ENCODE measurements around the gene EIF2S3.

DNA sequence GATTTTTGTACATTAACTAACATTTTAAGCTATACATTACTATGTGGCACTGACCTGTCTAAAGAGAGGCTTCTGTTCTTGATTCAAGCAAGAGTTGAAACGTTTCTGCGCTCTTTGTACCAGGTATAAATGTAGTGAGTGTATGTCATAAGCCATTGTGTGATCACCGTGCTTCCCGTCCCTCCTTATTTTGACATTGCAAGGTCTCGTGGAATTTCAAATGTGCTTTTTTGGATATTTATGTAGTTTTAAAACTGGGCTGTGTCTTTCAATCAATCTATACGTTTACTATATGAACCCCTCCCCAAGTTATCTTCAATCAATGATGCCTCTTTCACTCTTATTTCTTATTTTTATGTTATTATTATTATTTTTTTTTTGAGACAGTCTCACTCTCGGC lies 27.7 kb upstream of the EIF2S3 start, which contains the start of gene KLHL15:
- TF ChIP-seq, protein P1, sequence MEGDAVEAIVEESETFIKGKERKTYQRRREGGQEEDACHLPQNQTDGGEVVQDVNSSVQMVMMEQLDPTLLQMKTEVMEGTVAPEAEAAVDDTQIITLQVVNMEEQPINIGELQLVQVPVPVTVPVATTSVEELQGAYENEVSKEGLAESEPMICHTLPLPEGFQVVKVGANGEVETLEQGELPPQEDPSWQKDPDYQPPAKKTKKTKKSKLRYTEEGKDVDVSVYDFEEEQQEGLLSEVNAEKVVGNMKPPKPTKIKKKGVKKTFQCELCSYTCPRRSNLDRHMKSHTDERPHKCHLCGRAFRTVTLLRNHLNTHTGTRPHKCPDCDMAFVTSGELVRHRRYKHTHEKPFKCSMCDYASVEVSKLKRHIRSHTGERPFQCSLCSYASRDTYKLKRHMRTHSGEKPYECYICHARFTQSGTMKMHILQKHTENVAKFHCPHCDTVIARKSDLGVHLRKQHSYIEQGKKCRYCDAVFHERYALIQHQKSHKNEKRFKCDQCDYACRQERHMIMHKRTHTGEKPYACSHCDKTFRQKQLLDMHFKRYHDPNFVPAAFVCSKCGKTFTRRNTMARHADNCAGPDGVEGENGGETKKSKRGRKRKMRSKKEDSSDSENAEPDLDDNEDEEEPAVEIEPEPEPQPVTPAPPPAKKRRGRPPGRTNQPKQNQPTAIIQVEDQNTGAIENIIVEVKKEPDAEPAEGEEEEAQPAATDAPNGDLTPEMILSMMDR (IDR thresholded peaks at IDR 0.05 in 2 of 3, conservative IDR thresholded peaks at IDR 0.05 in 1 of 3; ENCODE audit: control insufficient read depth in 2 of 3, extremely low read depth in 1 of 3, insufficient read depth in 1 of 3, low read depth in 3 of 3, low read length in 3 of 3): no peak
- TF ChIP-seq USF2 (IDR thresholded peaks at IDR 0.05; ENCODE audit: borderline replicate concordance, low read depth, low read length) (no peak), SRF (IDR thresholded peaks at IDR 0.05; ENCODE audit: low read depth in 2 of 2, low read length in 2 of 2) (no peak), GABPA (IDR thresholded peaks at IDR 0.05; ENCODE audit: low read depth) (no peak), POU2F2 (IDR thresholded peaks at IDR 0.05; ENCODE audit: borderline replicate concordance, low read depth, low read length) (no peak), POLR2A (IDR thresholded peaks at IDR 0.05; ENCODE audit: low read depth, low read length) (no peak), CHD2 (IDR thresholded peaks at IDR 0.05; ENCODE audit: borderline replicate concordance, low read depth, low read length) (no peak)
- TF ChIP-seq, protein P2, sequence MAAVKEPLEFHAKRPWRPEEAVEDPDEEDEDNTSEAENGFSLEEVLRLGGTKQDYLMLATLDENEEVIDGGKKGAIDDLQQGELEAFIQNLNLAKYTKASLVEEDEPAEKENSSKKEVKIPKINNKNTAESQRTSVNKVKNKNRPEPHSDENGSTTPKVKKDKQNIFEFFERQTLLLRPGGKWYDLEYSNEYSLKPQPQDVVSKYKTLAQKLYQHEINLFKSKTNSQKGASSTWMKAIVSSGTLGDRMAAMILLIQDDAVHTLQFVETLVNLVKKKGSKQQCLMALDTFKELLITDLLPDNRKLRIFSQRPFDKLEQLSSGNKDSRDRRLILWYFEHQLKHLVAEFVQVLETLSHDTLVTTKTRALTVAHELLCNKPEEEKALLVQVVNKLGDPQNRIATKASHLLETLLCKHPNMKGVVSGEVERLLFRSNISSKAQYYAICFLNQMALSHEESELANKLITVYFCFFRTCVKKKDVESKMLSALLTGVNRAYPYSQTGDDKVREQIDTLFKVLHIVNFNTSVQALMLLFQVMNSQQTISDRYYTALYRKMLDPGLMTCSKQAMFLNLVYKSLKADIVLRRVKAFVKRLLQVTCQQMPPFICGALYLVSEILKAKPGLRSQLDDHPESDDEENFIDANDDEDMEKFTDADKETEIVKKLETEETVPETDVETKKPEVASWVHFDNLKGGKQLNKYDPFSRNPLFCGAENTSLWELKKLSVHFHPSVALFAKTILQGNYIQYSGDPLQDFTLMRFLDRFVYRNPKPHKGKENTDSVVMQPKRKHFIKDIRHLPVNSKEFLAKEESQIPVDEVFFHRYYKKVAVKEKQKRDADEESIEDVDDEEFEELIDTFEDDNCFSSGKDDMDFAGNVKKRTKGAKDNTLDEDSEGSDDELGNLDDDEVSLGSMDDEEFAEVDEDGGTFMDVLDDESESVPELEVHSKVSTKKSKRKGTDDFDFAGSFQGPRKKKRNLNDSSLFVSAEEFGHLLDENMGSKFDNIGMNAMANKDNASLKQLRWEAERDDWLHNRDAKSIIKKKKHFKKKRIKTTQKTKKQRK (IDR thresholded peaks at IDR 0.05; ENCODE audit: low read depth, low read length): no peak
